Dendritic cell treated with granulocyte-macrophage colony-stimulating factor and Interleukin-4, amounts not matched to agents 40 ng/mL and 50 ng/mL, for 4 days (primary cell): Measurements from ENCODE around the gene EPB41L4B.
A peak's percentile ranks its signal among the peaks of the same experiment; 100 is the strongest.
"Not testable (repeated sequence)": the region's sequence is repeated elsewhere in the genome, so short reads cannot be mapped to it uniquely, and the experiment has no call there.

ENCODE experiments used
- H3K27ac Mint-ChIP-seq: one replicate; pipeline ENCODE4 v1.8.0; 2022; ENCODE audit warnings: mild to moderate bottlenecking, mixed read lengths
- H3K27me3 Mint-ChIP-seq: one replicate; pipeline ENCODE4 v1.8.0; 2022; ENCODE audit warnings: mild to moderate bottlenecking, mixed read lengths
- H3K36me3 Mint-ChIP-seq: one replicate; pipeline ENCODE4 v1.8.0; 2022; ENCODE audit warnings: low read depth, mixed read lengths
- H3K4me1 Mint-ChIP-seq: one replicate; pipeline ENCODE4 v1.8.0; 2022; ENCODE audit warnings: low read depth, mixed read lengths
- H3K4me3 Mint-ChIP-seq: one replicate; pipeline ENCODE4 v1.8.0; 2022; ENCODE audit warnings: mild to moderate bottlenecking, moderate library complexity, mixed read lengths
- H3K9me3 Mint-ChIP-seq: one replicate; pipeline ENCODE4 v1.8.0; 2022; ENCODE audit warnings: mixed read lengths
- intact Hi-C: fragments of 100-400 bp; cut with micrococcal nuclease; formaldehyde crosslinking; loops from one replicate; pipeline ENCODE4 v1.15.0; 2022

Gene EPB41L4B

GRCh38 chr9:109320742-109321448, at the start of gene EPB41L4B:
TSS of gene EPB41L4B (minus strand) at chr9:109321059. CDS start at chr9:109320446, 613 bp downstream.
- no peaks in the 10 kb centered on the region for H3K9me3 Mint-ChIP-seq
- peaks cover 13% of the 10 kb centered on the region for H3K4me1 Mint-ChIP-seq
- H3K27ac Mint-ChIP-seq: no peak within 1 kb of the TSS
- peak within 1 kb of the TSS; percentile 72 for H3K4me3 Mint-ChIP-seq
- H3K36me3 Mint-ChIP-seq: no peaks in the 10 kb centered on the region
- intact Hi-C loops: no loop called here
- H3K27me3 Mint-ChIP-seq: peaks cover 69% of the 10 kb centered on the region

GRCh38 chr9:109369285-109369684, 48.4 kb upstream of the EPB41L4B start:
- H3K36me3 Mint-ChIP-seq: no peaks in the 10 kb centered on the region
- H3K27ac Mint-ChIP-seq: no peak overlapping the region
- H3K9me3 Mint-ChIP-seq: no peaks in the 10 kb centered on the region
- H3K4me1 Mint-ChIP-seq: no peaks in the 10 kb centered on the region
- H3K27me3 Mint-ChIP-seq: peaks cover 10% of the 10 kb centered on the region
- H3K4me3 Mint-ChIP-seq: no peak overlapping the region
- intact Hi-C loops: no loop called here

GRCh38 chr9:109360771-109361170, 39.9 kb upstream of the EPB41L4B start:
- H3K9me3 Mint-ChIP-seq: no peaks in the 10 kb centered on the region
- intact Hi-C loops: no loop called here

GRCh38 chr9:109358968-109359603, 38.2 kb upstream of the EPB41L4B start:
- H3K36me3 Mint-ChIP-seq, H3K27ac Mint-ChIP-seq, H3K4me1 Mint-ChIP-seq, H3K27me3 Mint-ChIP-seq, H3K9me3 Mint-ChIP-seq, intact Hi-C loops, H3K4me3 Mint-ChIP-seq: not testable (repeated sequence)

More at GRCh38 chr9:109360771-109361170, 39.9 kb upstream of the EPB41L4B start:
- Mint-ChIP-seq H3K27me3 (peaks cover 12% of the 10 kb centered on the region), H3K36me3 (no peaks in the 10 kb centered on the region), H3K4me3 (no peak overlapping the region), H3K4me1 (no peaks in the 10 kb centered on the region), H3K27ac (no peak overlapping the region)

GRCh38 chr9:109355564-109356297, 34.9 kb upstream of the EPB41L4B start:
- Mint-ChIP-seq H3K4me1 (no peaks in the 10 kb centered on the region), H3K36me3 (no peaks in the 10 kb centered on the region), H3K9me3 (no peaks in the 10 kb centered on the region), H3K4me3 (no peak overlapping the region), H3K27ac (no peak overlapping the region), H3K27me3 (peaks cover 6% of the 10 kb centered on the region)
- intact Hi-C loops: no loop called here

- Mint-ChIP-seq H3K27me3 (peaks cover 4% of the 10 kb centered on the region), H3K36me3 (no peaks in the 10 kb centered on the region), H3K27ac (no peak overlapping the region), H3K4me3 (no peak overlapping the region), H3K4me1 (no peaks in the 10 kb centered on the region), H3K9me3 (no peaks in the 10 kb centered on the region)
- intact Hi-C loops: no loop called here
Measured at GRCh38 chr9:109354190-109354589, 33.3 kb upstream of the EPB41L4B start.

GRCh38 chr9:109351032-109351431, 30.2 kb upstream of the EPB41L4B start:
- Mint-ChIP-seq H3K4me3 (no peak overlapping the region), H3K9me3 (no peaks in the 10 kb centered on the region)

GRCh38 chr9:109349421-109349846, 28.6 kb upstream of the EPB41L4B start:
- H3K27ac Mint-ChIP-seq: no peak overlapping the region
- no peak overlapping the region for H3K4me3 Mint-ChIP-seq
- peaks cover 8% of the 10 kb centered on the region for H3K27me3 Mint-ChIP-seq
- no peaks in the 10 kb centered on the region for H3K4me1 Mint-ChIP-seq
- H3K9me3 Mint-ChIP-seq: no peaks in the 10 kb centered on the region
- intact Hi-C loops: no loop called here
- H3K36me3 Mint-ChIP-seq: no peaks in the 10 kb centered on the region

More at GRCh38 chr9:109351032-109351431, 30.2 kb upstream of the EPB41L4B start:
- no peaks in the 10 kb centered on the region for H3K36me3 Mint-ChIP-seq
- intact Hi-C loops: no loop called here
- H3K4me1 Mint-ChIP-seq: no peaks in the 10 kb centered on the region
- H3K27me3 Mint-ChIP-seq: peaks cover 7% of the 10 kb centered on the region
- no peak overlapping the region for H3K27ac Mint-ChIP-seq

GRCh38 chr9:109346904-109347303, 26.0 kb upstream of the EPB41L4B start:
- H3K27ac Mint-ChIP-seq: no peak overlapping the region
- intact Hi-C loops: no loop called here
- H3K27me3 Mint-ChIP-seq: peaks cover 8% of the 10 kb centered on the region
- H3K4me3 Mint-ChIP-seq: no peak overlapping the region
- H3K36me3 Mint-ChIP-seq: no peaks in the 10 kb centered on the region
- no peaks in the 10 kb centered on the region for H3K4me1 Mint-ChIP-seq
- no peaks in the 10 kb centered on the region for H3K9me3 Mint-ChIP-seq

GRCh38 chr9:109344866-109345265, 24.0 kb upstream of the EPB41L4B start:
- intact Hi-C loops: no loop called here
- Mint-ChIP-seq H3K27me3 (peaks cover 6% of the 10 kb centered on the region), H3K36me3 (no peaks in the 10 kb centered on the region), H3K27ac (no peak overlapping the region), H3K9me3 (no peaks in the 10 kb centered on the region), H3K4me3 (no peak overlapping the region), H3K4me1 (no peaks in the 10 kb centered on the region)

- Mint-ChIP-seq H3K27me3 (peaks cover 8% of the 10 kb centered on the region), H3K27ac (no peak overlapping the region), H3K4me1 (no peaks in the 10 kb centered on the region), H3K36me3 (no peaks in the 10 kb centered on the region), H3K9me3 (no peaks in the 10 kb centered on the region), H3K4me3 (no peak overlapping the region)
- intact Hi-C loops: no loop called here
Measured at GRCh38 chr9:109342878-109343277, 22.0 kb upstream of the EPB41L4B start.

GRCh38 chr9:109341561-109341960, 20.7 kb upstream of the EPB41L4B start:
- H3K27me3 Mint-ChIP-seq: peaks cover 13% of the 10 kb centered on the region
- no peaks in the 10 kb centered on the region for H3K36me3 Mint-ChIP-seq
- H3K4me1 Mint-ChIP-seq: no peaks in the 10 kb centered on the region
- H3K9me3 Mint-ChIP-seq: no peaks in the 10 kb centered on the region
- H3K4me3 Mint-ChIP-seq: no peak overlapping the region
- intact Hi-C loops: no loop called here
- H3K27ac Mint-ChIP-seq: no peak overlapping the region

GRCh38 chr9:109340979-109341378, 20.1 kb upstream of the EPB41L4B start:
- H3K9me3 Mint-ChIP-seq, H3K4me1 Mint-ChIP-seq, intact Hi-C loops, H3K4me3 Mint-ChIP-seq, H3K36me3 Mint-ChIP-seq, H3K27ac Mint-ChIP-seq: not testable (repeated sequence)
- peaks cover 13% of the 10 kb centered on the region for H3K27me3 Mint-ChIP-seq

GRCh38 chr9:109336409-109336808, 15.6 kb upstream of the EPB41L4B start:
- H3K4me3 Mint-ChIP-seq: no peak overlapping the region
- H3K9me3 Mint-ChIP-seq: no peaks in the 10 kb centered on the region
- H3K27me3 Mint-ChIP-seq: peaks cover 16% of the 10 kb centered on the region
- no peaks in the 10 kb centered on the region for H3K4me1 Mint-ChIP-seq
- H3K27ac Mint-ChIP-seq: no peak overlapping the region
- no peaks in the 10 kb centered on the region for H3K36me3 Mint-ChIP-seq
- intact Hi-C loops: no loop called here
